H1 (cell line): ENCODE measurements around the gene REELD1. TPM values are rescaled to one million over a fixed set of nuclear protein-coding genes. Genes with fewer than 3 reads are reported as not detected.

Experiments used
- BCL11A ChIP-seq, 2 experiments: IDR thresholded peaks; one replicate each; pipeline ENCODE4 v1.6.1; 2011; ENCODE audit warnings: low read depth in 2 of 2, low read length in 2 of 2, mild to moderate bottlenecking in 2 of 2
- CHD7 ChIP-seq: fragments of 300-600 bp; sonication (generic); IDR thresholded peaks from 2 replicates; pipeline ENCODE4 v1.7.1; 2012; ENCODE audit warnings: low read length, moderate library complexity, mild to moderate bottlenecking, inconsistent platforms; ENCODE audit not compliant: insufficient replicate concordance
- EZH2 ChIP-seq: fragments of 200-600 bp; sonication (generic); IDR thresholded peaks from 2 replicates; pipeline ENCODE4 v1.7.1; 2012; ENCODE audit warnings: low read depth, mild to moderate bottlenecking, moderate library complexity, low read length, inconsistent platforms; ENCODE audit not compliant: severe bottlenecking
- KDM5A ChIP-seq: fragments of 200-600 bp; IDR thresholded peaks from 2 replicates; pipeline ENCODE4 v1.7.1; 2012; ENCODE audit warnings: mild to moderate bottlenecking, low read length, inconsistent platforms, mixed read lengths
- POU5F1 ChIP-seq: IDR thresholded peaks from 2 replicates; pipeline ENCODE4 v1.6.1; 2011; ENCODE audit warnings: low read depth, mild to moderate bottlenecking, low read length, moderate library complexity
- RBBP5 ChIP-seq: IDR thresholded peaks from 2 replicates; pipeline ENCODE4 v1.7.1; 2012; ENCODE audit warnings: low read depth, mild to moderate bottlenecking, inconsistent platforms, low read length, moderate library complexity, borderline replicate concordance
- polyA plus RNA-seq, 7 experiments: library from polyadenylated mRNA; depleted of rRNA in 3 of 7; stranded (reverse) in 5 of 7; unstranded in 2 of 7; fragments of >200 nt in 5 of 7; fragments of 200-250 nt in 2 of 7; gene quantifications; 1 replicate in 5 of 7; 2 replicates in 1 of 7; 4 replicates in 1 of 7; pipeline versions ENCODE4 v1.2.1 to v1.2.3, GENCODE V29; 2011 to 2013; ENCODE audit warnings: missing spikeins in 2 of 7, mixed read lengths in 2 of 7
- total RNA-seq: library from RNA; stranded (reverse); fragmentation: NEBNext Ultra II Directional; extraction: Animal tissue kit (Norgen Biotek cat#: 25700); gene quantifications from 2 replicates; pipeline ENCODE4 v1.2.1, GENCODE V29; 2021

The REELD1 gene
- total and polyA plus RNA-seq, 2 of the 8 experiments (the other 6 are each of a cell fraction or from before 2014, with no cell fraction given): 0.03 TPM; not detected in 1

GRCh38 chr4:146261041-146261440, 46.7 kb downstream of the REELD1 start (continued):
- TF ChIP-seq CHD7: no peak
- no peak for TF ChIP-seq POU5F1
- no peak for TF ChIP-seq KDM5A
- TF ChIP-seq BCL11A (IDR thresholded peaks at IDR 0.05; ENCODE audit: low read depth in 2 of 2, low read length in 2 of 2): no peak
- no peak for TF ChIP-seq EZH2
- TF ChIP-seq RBBP5: no peak
